NCI-H1930 (cell line): ENCODE measurements around the gene OXLD1.

Source experiments
- DNase-seq, 2 experiments: peaks; one replicate each; lab custom pipeline; 2025; lab: John Stamatoyannopoulos, UW

Gene OXLD1

DNA sequence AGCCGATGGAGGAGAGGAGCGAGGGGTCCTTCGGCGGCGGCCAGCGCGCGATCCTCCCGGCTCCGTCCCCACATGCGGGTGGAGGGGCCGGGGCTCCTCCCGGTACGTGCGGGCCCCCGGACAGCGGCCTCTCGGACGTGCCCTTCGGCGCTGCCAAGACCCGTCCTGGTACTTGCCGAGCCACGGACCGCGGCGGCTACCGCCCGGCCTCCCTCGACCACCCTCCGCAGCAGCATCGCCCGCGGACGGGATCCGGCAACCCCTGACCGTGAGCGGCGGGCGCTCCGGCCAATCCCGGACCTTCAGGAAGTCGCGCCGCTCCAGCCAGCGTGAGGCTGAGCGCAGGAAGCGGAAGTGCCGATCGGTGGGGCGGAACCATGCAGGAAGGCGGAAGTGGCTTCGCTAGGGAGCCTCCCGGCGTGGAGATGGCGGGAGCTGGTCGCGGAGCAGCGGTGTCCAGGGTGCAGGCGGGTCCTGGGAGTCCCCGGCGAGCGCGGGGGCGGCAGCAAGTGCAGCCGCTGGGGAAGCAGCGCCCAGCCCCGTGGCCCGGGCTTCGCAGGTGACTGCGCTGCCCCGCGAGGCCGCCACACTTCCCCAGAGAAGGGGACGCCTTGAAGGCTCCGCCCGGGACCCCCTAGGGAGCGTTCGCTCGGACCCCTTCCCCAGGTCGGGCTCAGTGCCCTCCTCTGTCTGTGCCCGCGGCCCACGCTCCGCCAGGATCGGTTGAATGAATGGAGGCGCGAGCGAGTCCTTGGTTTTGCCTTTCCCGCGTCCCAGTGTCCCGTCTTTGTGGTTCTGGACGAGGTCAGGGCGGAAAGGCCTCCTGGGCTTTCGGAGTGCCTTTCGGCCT is at the start of gene OXLD1, which contains the start of gene CCDC137:
OXLD1 (minus strand) TSS at position 264 of the 850 bp plus-strand sequence; CDS start at position 236, 28 bp downstream.
CCDC137 (plus strand) TSS at position 396 of the 850 bp plus-strand sequence; CDS start at position 426, 30 bp downstream.
- peak; percentile 91 to 96 for DNase-seq

DNA sequence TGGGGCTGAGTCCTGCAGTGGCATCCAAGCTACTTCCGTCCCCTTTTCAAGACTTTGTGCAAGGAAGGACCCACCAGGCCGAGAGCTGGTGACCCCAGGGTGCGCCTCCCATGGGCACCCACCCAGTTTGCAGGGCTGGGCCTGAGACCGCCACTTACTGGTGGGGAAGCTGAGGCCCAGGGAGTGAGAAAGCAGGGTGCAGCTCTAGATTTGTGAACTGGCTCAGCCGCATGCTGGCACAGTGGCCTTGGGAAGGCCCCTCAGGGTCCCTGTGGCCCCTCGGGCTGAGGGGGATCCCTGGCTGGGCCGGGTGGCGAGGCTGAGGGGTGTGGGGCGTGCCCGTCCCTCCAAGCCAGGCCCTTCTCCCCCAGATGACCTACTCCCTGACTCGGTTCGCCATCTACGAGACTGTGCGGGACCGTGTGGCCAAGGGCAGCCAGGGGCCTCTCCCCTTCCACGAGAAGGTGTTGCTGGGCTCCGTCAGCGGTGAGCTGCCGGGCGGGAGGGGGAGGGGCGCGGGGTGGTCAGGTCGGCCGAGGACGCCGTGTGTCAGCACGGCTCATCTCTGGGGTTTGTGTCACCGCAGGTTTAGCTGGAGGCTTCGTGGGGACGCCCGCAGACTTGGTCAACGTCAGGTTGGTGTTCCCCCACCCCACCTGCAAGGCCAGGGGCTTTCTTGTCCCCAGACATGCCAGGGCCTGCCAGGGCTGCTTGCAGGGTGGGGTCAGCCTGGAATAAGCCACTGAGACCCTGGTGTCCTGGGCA is 48.9 kb upstream of the OXLD1 start:
- no peak for DNase-seq

DNA sequence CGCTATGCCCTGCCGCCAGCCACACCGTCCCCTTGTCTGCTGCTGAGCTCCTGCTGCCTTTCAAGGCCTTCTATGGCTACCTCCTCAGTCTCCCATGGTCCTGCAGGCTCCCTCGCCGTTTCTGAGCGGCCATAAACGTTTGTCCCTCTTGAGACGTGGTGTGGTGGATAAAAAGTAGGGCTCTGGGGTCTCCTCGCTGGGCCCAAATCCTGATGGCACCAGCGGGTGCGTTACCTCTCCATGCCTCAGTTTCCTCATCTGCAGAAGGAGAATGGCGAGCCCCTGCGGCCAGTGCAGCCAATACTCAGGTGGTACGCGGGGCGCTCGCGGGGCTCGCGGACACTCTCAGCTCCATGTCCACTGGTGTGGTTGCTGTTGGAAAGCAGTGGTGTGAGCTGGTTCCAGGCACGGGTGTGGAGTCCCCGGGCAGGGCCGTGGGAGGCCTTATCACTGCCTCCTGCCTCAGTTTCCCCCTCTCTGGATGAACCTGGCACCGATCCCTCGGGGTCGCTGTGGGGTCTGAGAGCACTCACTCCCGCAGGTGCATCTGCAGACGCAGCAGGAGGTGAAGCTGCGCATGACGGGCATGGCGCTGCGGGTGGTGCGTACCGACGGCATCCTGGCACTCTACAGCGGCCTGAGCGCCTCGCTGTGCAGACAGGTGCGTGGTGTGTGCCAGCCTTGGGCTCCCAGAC is 48.2 kb upstream of the OXLD1 start:
- DNase-seq: no peak

DNA sequence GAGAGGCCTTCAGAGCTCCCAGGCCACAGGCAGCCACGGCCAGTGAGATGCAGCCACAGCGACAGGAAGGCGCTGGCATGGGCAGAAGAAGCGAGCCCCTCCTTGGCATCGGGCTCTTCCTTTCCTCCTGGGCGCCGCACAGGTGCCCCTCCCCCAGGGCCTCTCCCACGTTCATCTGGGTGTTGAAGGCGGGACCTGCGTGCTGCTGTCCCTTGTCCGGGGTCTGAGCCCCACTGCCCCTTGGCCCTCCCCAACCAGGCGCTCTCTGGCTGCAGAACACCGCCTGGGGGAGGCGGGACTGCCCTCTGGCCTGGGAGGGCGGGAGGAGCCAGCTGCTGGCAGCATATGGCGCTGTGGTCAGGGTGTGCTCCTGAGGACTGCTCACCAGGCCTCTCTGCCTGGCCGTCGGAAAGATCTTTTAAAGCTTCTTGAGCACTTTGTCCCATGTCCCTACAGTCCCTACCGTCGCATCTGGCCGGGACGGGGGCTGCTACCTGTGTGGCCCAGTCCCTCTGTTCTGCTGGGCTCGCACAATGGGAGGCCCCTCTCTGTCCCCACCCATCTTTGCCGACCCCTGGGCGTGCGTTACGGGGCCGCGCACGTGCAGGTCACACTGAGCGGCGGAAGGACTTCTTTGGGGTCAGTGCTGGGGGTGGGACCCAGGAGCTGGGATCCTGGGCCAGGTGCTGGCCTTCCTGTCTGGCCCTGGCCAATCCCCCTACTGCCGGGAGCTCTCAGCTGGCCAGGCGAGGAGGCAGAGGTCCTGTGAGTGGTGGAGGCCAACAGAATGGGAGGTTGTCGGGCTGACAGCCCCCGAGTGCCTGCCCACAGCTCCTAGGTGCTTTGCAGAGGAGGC is 47.4 kb upstream of the OXLD1 start:
- DNase-seq: no peak

DNA sequence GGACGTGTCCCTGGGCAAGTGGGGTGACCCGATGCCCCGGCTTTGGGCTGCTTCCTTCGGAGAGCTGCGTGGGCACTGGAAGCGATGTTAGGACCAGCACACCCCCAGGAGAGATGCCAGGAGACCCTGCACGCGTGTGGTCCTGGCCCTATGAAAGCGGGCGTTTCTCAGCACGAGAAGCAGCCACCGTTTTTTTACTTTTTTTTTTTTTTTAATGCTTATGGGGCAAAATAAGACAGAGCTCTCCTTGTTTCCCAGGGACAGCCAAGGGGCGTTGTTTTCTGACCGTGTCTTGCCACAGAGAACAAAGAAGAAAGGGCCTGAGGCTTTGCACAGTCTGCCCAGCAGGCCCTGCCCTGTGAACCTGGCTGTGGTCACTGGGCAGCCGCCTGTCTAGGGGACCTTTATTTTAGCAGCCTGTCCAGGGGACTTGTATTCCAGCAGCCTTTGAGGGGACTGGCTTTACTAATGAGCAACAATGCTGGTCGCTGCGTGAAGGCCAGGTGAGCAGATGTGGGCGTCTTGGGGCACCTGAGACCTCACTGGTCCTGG is 46.7 kb upstream of the OXLD1 start:
- no peak for DNase-seq

DNA sequence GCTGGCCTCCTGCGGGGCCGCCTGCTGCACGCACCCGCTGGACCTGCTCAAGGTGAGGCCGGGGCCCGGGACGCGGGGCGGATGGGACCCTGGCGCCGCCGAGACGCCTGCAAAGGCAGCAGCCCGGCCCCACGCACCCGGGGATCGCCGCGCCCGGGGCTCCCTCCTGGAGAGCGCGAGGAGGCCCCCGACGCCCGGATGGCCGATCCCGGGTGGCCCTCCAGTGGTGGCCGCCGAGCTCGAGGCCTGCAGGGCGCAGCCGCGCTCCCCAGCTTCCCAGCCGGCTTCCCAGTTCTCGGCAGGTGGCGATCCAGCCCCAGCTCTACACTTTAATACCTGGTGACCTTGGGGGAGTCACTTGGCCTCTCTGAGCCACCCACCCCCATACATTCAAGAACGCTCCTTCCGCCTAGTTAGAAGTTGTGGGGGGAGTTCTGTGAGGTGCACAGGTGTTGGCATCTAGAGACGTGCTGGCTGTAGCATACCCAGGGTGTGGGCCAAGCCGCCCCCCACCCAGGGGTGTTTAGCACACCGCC is 46.1 kb upstream of the OXLD1 start:
- DNase-seq: peak; percentile 28 to 43

DNA sequence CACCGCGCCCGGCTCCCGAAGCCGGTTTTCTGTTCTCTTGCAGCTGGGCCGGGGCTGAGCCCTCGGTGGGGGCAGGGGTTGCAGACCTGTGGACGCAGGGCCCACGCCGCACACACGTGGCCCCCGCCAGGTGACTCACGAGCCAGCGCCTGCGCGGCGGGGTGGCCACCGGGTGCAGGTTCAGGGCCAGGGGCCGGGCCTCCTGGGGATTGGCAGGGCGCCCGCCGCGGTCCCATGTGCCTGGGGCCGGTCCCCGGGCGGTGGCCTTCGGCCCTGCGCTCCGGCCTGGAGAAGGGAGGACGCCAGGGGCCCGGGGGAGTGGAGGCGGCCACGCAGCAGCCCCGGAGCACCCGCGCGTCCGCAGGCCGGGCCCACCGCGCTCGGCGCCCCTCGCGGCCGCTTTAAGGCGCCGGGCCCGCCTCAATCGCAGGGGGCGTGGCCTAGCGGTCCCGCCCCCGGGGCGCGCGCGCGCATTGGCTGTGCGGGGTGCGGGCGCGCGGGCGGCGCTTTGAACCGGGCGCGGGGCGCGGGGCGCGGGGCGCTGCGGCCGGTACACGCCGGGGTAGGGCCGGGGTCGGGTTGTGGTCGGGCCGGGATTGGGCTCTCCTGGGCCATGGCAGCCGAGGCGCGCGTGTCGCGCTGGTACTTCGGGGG is 45.5 kb upstream of the OXLD1 start, which contains the start of gene SLC25A10:
SLC25A10 (plus strand) TSS at position 471 of the 654 bp plus-strand sequence; CDS start at position 614, 143 bp downstream.
- peak; percentile 68 to 90 for DNase-seq

DNA sequence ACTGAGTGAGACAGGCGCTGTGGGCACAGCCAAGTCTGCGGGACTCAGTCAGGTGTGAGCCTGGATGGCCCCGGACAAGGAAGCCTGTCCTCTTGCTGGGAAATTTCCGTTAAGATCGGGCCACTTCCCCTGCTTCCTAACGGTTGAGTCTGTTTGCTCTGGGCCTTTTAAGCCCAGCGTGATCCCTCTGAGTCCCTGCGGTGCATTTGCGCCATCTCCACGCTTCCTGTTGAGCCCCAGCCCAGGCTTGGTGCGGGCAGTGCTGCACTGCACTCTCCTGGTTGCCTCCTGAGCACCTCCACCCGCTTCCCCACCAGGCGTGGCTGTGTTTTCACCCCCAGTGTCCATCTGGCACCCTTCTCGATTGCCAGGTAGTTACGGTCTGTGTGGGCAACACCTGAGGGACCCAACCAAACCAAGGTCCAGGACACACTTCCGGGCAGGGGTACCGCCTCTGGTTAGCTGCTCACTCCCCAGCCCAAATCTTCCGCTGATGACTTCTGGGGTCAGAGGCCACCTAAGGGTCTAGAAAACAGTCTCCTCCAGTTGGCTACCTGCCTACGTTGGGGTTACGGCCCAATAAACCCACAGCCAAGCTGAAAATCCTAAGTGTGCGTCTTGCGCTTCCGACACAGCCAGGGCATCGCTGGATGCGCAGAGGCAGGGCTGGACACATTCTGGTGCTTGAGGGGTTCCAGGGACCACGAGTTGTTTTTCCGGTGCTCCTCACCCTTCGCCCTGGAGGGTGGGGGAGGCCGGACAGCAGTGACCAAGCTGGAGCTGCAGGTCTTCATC is 44.3 kb upstream of the OXLD1 start:
- no peak for DNase-seq

DNA sequence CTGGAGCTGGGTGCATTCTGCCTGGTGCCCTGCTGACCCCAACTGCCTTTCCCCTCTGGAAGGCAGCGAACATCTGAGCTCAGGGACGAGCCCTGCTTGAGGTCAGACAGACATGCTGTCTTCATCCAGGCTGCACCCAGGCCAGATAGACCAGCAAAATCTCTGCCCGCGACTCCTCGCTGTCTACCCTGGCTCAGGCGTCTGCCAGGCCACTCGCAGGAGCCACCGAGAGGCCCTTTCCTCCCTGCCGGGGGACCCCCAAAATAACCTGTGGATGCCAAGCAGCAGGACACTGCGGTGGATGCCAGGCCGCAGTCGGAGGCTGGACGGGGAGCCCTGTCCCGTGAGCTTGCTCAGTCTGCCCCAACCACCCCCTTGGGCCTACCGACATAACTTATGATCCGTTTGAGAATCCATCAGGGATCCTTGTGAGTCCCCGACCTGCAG is 42.4 kb upstream of the OXLD1 start:
- DNase-seq: no peak

DNA sequence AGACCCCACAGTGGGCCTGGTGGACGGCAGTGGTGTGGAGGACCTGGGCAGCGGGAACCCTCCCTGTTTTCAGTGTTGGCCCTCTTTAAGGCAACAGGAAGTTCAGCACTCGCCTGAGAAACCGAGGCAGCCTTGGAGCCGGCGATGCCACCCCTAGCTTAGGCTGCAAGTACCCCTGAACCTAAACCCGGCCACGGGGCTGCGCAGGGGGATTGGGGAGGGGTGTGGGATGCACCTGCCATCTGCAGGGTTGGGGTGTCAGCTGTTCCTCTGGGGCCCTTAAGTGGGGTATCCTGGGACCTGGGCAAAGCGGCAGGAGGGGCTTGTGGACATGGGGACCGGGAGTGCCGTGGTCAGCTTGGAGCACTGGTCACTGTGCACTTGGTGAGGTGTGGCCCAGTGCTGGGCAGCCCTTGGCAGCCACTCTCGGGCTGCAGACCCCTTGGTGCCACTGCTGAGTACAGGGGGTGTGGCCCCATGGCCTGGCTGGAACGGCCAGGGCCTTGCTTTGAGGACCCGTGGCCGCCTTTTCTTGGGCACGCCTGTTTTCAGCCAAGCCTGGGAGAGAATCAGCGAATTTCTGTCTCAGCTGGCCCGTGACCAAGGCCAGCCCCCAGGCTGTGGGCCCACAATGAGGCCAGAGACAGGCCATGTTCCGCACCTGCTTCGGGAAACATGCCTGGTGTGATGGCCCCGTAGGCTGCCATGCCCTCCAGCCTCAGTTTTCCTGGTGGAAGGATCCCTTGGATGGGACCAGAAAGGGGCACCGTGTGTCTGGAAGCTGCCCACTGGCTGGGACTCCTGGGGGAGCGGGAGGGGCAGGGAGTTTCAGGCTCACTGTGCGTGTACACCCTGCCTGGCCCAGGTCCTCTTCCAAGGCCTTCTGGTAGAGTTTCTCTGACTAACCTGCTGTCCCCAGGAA is 41.6 kb upstream of the OXLD1 start:
- DNase-seq: no peak

DNA sequence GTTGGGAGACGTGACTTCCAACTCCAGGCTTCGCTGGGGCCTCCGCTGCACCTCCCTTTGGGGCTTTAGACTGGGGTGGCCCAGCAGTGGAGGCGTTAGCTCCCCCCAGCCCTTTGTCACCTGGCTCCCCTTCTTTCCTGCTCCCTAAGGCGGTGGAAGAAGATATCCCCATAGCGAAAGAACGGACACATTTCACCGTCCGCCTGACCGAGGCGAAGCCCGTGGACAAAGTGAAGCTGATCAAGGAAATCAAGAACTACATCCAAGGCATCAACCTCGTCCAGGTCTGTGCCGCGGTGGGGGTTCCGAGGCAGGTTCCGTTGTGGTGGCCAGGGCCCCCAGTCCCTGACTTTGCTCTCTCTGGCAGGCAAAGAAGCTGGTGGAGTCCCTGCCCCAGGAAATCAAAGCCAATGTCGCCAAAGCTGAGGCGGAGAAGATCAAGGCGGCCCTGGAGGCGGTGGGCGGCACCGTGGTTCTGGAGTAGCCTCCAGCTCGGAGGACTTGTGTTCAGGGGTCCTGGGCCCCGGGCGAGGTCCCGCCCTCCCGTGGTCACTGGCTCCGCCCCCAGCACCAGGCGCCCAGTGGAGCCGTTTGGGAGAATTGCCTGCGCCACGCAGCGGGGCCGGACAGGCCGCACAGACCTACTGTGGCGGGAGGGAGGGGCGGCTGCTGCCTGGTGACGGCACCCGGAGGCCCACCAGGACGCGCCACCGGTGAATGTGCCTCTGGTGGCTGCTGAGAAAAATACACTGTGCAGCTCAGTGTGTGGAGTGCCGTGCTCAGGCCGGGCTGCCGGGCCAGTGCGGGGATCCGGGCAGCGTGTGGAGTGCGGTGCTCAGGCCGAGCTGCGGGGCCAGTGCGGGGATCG is 40.6 kb upstream of the OXLD1 start:
- DNase-seq: no peak

DNA sequence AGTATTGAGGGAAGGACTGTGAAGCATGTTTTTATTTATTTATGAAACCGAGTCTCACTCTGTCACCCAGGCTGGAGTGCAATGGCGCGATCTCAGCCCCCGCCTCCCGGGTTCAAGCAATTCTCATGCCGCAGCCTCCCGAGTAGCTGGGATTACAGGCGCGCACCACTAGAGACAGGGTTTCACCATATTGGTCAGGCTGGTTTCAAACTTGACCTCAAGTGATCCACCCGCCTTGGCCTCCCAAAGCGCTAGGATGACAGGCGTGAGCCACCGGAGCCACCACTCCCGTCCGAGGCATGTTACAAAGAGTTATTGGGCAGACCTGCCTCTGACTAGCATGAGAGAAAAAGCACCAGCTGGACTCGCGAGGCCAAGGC is 39.8 kb upstream of the OXLD1 start:
- DNase-seq: no peak

DNA sequence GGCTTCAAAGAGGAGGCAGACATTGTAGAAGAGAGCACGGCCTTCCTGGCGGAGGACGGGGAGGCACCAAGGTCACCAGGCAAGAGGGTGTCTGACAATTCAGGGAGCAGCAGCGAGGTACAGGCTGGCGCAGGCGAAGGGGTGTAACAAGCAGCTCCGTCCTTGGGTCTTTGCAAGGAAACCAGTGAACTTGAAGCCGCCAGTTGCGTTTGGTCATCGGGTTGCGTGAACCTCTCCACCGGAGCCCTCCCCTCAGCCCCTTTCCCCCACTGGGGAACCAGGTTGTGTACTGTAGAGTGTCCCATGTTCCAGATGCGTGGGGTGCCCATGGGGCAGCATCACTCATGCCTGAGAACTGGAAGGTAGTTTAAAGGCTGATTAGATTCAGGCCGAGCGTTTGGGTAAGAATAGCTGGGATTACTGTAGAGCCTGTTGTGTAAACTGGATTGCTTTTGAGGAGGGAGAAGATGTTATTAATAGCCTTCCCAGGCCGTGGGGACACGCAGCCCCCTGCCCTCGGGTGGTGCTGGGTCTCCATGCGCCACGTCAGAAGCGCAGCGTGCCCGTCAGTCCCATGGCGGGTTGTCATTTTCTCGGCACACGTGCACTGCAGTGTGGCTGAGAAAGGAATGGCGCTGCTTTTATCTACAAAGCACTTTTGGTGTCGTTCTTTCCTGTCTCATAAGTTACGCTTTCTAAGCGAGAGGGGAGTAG is 39.3 kb upstream of the OXLD1 start:
- DNase-seq: no peak

DNA sequence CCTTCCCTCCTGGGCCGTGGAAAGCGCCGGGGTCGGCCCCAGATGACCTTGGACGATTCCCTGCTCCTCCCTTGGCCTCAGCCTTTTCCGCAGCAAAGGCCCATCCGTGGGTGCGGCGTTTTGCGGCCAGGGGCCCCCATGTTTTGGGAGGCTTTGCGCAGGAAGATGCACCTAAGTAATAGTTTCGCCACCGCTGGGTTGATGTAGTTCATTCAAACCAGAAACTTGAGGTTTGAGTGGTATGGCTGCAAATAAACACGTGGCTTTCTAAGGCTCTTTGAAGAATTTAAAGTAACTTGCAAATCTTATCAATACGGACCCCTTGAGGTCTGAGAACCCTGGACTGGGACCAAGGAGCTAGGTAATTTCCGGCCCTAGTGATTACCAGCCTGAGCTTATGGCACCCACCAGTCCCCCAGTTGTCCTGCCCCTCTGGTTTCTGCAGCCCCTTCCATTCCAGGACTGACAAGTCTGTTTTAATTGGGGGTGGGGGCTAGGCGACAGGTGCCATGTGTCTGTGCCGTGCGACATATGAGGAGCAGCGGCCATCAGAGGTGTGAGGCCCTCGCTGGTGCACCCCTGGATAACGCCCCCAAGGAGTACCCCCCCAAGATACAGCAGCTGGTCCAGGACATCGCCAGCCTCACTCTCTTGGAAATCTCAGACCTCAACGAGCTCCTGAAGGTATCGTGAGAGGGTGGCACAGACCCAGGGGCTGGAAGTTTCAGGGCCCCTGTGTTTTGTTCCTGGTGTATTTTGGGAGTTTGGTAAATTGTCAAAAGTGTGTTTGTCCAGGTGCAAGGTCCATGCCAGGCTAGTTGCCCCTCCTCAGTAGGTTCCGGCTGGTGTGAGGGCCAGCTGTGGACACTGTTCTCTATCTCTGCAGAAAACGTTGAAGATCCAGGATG is 37.6 kb upstream of the OXLD1 start:
- no peak for DNase-seq

DNA sequence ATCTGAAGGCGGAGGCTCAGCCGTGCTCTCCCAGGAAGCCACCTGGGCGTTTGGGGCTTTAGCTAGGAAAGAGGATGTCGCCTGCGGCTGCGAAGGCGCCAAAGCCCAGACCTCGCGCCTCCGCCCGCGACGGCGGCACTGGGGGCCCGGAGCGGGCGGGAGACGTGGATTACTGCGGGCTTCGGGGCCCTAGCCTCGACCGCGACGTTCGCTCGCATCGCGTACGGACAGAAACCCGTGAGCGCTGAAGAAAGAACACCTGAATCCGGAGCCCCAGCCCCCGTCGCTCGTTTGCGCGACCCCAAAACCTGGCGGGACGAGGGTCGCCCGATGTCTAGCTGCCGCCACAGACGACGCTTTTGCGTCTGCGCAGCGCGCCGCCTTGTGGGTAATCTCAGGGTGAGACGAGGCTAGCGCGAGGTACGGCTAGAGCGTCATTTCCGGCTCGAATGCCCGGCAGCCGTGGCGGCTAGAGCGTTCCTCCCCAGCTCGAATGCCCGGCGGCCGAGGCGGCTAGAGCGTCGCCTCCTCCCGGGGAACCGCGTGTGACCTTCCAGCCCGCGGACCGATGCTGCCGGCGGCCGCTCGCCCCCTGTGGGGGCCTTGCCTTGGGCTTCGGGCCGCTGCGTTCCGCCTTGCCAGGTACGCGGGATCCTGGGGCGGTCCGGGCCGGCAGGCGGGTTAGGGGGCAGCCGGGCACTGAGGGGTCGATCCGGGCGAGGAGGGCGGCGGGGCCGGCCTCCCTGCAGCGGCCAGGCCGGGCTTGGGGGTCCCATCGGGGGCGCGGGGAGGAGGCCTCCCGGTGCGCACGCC is 36.7 kb upstream of the OXLD1 start, which contains the start of gene MRPL12:
MRPL12 (plus strand) TSS at position 434 of the 813 bp plus-strand sequence; CDS start at position 569, 135 bp downstream.
- DNase-seq: peak; percentile 95 to 98
